Gastrocnemius medialis (tissue), 4 donors: ENCODE measurements around the gene TMEFF1.
A peak's percentile ranks its signal among the peaks of the same experiment; 100 is the strongest.

ENCODE experiments used
- CTCF ChIP-seq, 5 experiments: fragments of 450-650 bp in 3 of 5; fragments of 200-600 bp in 2 of 5; sonication (generic) in 2 of 5; IDR thresholded peaks in 4 of 5; conservative IDR thresholded peaks in 1 of 5; 1 replicate in 4 of 5; 2 replicates in 1 of 5; pipeline ENCODE4 v1.5.1; 2016 to 2019; ENCODE audit warnings: antibody characterized with exemption in 5 of 5, mild to moderate bottlenecking in 3 of 5, moderate library complexity in 3 of 5
- POLR2A ChIP-seq, 2 donors: fragments of 450-650 bp; IDR thresholded peaks; one replicate each; pipeline ENCODE4 v1.6.1; 2017; ENCODE audit warnings: antibody characterized with exemption in 2 of 2, mild to moderate bottlenecking in 2 of 2, moderate library complexity in 2 of 2

DNA sequence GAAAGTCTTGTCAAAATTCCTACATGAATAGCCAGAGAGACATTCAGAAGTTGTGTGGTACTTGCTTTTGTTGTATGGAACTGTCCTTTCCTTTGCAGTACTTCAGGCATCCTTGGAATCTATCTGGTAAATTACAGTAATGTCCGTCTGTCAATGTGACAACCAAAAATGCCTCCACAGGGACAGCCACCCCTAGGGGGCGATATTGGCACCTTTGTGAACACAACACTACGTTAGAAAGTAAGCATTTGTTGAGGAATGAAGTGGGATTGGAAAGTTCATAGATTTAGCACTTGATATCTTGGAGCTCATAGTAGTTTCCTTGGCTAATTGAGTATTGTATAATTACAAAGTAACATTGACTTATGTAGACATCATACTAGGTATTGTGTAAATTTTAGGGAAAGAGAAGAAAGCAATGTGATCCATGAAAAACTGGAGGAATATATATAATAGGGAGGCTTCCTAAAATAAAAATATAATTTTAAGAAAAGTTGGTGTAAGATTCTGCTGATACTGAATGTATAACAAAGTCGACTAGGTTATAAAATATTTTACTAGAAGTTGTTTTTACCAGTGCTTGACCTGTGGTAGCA is 32.7 kb downstream of the TMEFF1 start:
- TF ChIP-seq CTCF (IDR thresholded peaks at IDR 0.05 in 4 of 5, conservative IDR thresholded peaks at IDR 0.05 in 1 of 5) = peak; percentile 65 to 84 (median 70)
- no peak for TF ChIP-seq POLR2A (IDR thresholded peaks at IDR 0.05)
